Jurkat, Clone E6-1 (cell line): ENCODE data around the gene NAP1L4.
"Not testable (repeated sequence)": the region's sequence is repeated elsewhere in the genome, so short reads cannot be mapped to it uniquely, and the experiment has no call there.

Experiments
- DNase-seq: peaks from one replicate; pipeline ENCODE4 v3.0.0-alpha.2; 2011; ENCODE audit warnings: low read depth, low spot score
- H3K4me3 ChIP-seq: 2 replicates; pipeline ENCODE4 v1.5.1; 2011; ENCODE audit warnings: mild to moderate bottlenecking, low read length, control low read depth, moderate library complexity

Gene NAP1L4

GRCh38 chr11:2916892-2917645, 75.1 kb downstream of the NAP1L4 start:
- no peak overlapping the region for H3K4me3 ChIP-seq
- DNase-seq: no peak

- DNase-seq: no peak
- no peak overlapping the region for H3K4me3 ChIP-seq
Observed at GRCh38 chr11:2916114-2916891, 75.8 kb downstream of the NAP1L4 start.

DNA sequence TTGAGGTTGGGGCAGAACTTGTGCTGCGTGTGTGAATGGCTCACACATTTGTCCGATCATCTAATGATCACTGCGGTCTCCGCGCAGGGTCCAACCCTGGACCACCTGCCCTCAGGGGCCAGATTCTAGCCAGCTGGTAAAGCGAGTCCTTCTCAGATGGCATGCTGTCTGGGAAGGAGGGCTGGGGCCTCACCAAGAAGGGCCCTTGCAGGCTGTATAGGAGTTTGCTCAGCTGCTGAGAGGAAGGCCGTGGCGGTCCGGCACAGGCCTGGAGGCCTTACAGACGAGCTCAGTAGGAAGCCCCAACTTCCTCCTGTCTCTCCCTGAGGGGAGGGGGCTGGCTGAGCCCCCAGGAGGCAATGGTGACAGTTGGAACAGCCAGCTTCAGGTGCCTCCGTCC, 76.7 kb downstream of the NAP1L4 start:
- H3K4me3 ChIP-seq: no peak overlapping the region
- no peak for DNase-seq

- DNase-seq: no peak
- H3K4me3 ChIP-seq: no peak overlapping the region
Observed at GRCh38 chr11:2914455-2915195, 77.5 kb downstream of the NAP1L4 start.

GRCh38 chr11:2913776-2914175, 78.4 kb downstream of the NAP1L4 start:
- no peak overlapping the region for H3K4me3 ChIP-seq
- DNase-seq: no peak

DNA sequence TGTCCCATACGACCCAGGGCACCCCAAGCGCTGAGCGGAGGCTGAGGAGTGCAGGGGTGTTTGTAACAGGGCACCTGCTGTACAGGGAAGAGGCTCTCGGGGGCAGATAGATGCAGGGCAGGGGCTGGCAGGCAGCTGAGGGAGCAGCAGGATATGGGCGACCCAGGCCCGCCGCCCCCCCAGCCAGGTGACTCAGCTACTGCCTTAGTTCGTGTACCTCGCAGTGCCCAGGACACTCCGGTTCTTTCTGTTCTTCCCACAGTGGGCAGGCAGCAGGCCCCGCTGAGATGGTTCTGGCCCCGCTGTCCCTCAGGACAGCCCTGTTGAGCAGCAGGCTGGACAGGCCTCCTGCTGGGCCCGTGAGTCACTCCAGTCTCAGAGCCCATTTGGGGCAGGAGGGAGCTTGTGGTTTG, 79.1 kb downstream of the NAP1L4 start:
- DNase-seq: no peak
- H3K4me3 ChIP-seq: no peak overlapping the region

- H3K4me3 ChIP-seq: no peak overlapping the region
- DNase-seq: no peak
Observed at GRCh38 chr11:2912498-2912897, 79.6 kb downstream of the NAP1L4 start.

DNA sequence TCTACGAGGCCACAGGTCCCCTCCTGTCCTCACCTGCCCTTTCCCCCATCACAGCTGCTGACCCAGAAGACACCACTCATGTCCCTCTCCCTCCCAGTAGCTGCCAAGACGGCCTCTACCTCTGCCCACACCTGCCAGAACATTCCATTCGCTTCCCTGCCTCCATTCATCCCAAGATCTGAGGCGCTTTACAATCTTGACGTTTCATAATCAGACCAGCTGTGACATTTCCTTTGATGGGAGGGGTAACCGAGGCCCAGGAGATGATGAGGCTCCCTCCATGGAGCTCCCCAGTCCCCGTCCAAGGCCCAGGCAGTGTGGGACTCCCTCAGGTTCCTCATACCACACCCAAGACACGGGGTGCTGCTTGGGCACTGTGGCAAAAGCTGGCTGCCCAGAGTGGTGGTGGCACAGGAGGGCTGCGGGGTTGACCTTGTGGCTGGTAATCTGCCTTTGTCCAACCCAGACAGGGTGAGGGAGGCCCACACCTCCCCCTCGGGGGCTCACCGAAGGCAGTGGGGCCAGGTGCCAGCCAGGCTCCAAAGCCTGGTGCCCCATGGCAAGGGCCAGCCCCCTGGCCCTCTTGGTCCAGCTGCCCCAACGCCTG, 80.2 kb downstream of the NAP1L4 start:
- no peak for DNase-seq
- H3K4me3 ChIP-seq: no peak overlapping the region

DNA sequence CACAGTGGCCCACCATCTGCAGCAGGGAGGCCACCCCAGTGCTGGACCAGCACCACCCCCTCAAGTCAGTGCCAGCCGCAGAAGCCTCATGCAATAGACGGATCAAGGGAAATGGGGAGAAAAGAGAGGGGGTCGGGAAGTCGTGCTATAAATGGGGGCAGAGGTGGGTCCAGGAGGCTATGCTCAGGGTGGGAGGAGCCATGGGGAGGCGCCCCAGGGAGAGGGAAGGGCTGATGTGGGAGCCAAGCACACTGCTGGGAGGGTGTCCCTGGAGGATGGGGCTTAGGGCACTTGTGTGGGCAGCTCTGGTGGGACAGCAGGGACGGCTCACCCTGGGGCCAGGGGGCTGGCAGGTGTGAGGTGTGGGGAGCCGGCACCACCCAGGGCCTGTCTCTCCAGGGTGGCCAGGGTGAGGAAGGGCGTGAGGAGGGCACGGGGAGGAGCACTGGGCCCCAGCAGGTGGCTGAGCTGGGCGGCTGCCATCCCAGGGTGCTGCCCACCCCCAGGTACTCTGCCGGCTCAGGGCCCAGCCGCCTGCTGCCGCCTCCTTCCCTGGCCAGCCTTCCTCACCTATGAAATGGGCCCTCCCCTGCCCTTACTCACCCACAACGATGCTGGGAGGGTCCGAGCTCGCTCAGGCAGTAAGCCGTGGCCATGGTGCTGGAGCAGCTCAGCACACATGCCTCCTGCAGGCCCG, 80.9 kb downstream of the NAP1L4 start:
- no peak for DNase-seq
- no peak overlapping the region for H3K4me3 ChIP-seq

DNA sequence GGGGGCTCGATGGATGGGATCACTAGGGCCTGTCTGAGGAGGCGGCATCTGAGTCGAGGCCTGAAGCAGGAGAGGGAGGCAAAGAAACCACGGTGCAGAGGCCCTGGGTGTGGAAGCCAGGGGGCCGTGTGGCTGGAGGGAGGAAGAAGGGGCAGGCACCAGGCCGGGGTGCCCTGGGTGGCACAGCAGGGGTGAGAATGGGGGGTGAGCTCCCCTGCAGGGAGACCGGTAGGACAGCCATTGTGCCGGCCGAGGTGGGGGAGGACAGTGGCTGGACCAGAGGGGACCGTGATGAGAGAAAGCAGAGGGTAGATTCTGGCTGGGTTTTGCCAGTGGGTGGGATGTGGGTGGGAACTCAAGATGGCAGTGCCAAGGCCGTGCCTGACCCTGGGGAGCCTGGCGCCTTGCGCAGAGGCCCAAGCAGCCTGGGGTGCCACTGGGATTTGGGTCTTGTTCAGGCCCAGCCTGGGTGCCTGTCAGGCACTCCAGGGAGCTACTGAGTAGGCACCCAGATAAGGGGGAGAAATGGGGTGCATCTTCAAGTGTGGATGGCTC, 81.7 kb downstream of the NAP1L4 start:
- no peak for DNase-seq
- H3K4me3 ChIP-seq: no peak overlapping the region

- no peak overlapping the region for H3K4me3 ChIP-seq
- DNase-seq: no peak
Observed at GRCh38 chr11:2909133-2909902, 82.8 kb downstream of the NAP1L4 start.

DNA sequence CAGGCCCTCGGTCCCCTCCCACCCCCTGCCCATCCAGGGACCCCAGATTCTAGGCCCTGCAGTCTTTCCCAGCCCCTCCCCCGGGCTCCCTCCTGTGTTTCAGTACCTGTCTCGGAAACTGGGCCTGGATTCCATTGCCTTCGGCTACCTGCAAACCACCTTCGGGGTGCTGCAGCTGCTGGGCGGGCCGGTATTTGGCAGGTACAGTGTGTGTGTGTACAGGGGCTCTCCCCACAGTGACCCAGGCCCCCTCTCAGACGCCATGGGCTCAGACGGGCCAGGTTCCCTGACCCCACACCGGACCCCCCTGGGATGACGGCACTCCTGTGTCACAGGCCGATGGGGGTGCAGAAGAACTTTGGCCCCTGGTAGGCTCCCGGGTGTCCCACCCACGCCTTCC, 84.0 kb downstream of the NAP1L4 start:
- no peak for DNase-seq
- H3K4me3 ChIP-seq: no peak overlapping the region

GRCh38 chr11:2905299-2905698, 86.8 kb downstream of the NAP1L4 start:
- not testable (repeated sequence) for H3K4me3 ChIP-seq

DNA sequence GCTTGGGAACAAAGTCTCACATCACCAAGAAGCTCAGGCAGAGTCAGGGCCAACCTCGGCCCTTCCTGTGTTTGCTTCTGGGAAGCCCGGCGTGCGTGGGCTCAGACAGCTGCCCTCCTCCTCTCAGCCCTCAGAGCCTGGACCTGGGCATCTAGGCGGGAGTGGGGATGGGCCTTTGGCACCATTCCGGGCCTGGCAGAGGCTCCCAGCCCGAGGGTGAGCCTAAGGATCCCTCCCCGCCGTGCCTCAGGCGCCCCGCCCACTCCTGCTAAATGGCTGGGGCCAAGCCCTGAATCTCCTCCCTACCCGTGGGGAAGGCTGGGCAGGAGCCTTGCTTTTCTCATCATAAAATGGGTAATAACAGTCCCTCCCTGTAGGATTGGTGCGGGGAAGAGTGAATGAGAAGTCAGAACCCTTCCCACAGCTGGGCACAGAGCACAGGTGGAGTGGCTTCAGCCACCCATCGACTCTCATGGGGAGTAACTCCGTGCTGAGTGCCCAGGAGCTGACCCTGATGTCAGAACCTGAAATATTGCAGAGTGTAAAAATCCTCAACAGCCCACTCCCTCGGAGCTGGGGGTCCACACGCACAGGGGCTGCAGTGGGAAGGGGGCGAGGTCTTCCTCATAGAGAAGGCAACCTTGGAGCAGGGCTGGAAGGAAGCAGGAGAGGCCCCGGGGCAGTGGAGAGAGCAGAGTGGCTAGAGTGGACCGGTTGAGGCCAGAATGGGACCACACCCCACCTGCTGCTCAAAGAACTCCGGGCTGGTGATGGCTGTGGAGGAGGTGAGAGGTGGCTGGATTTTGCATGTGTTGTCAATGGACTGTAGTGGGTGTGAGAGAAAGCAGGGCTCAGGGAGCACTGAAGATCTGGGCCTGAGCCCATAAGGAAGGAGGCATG, 87.7 kb downstream of the NAP1L4 start:
- H3K4me3 ChIP-seq: no peak overlapping the region

More at GRCh38 chr11:2905299-2905698, 86.8 kb downstream of the NAP1L4 start:
- not testable (repeated sequence) for DNase-seq

DNA sequence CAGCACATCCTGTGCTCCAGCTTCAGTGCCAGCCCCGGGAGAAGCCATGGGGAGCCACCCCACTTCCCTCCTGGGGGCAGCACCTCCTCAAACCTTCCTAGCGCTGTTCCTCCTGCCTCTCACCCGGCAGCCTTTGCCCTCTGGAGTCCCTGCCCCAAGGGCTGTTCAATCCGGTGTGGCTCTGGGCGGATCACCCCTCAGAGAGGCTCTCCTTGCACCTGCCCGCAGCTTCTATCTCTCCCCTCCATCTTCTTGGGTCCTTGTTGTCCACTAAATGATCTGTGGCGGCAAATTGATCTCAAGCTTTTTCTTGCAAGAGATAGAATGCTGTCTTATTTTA, 88.5 kb downstream of the NAP1L4 start:
- no peak for DNase-seq
- H3K4me3 ChIP-seq: no peak overlapping the region

More for the DNA sequence above, 87.7 kb downstream of the NAP1L4 start:
- no peak for DNase-seq

- H3K4me3 ChIP-seq: peak overlapping the region; percentile 70
- DNase-seq: no peak
Observed at GRCh38 chr11:2902784-2903671, 89.1 kb downstream of the NAP1L4 start.
